ENCODE results near the gene APLF. TPM values are rescaled to one million over a fixed set of nuclear protein-coding genes. Genes with fewer than 3 reads are reported as not detected.
"Not testable (repeated sequence)": the region's sequence is repeated elsewhere in the genome, so short reads cannot be mapped to it uniquely, and the experiment has no call there.

Gene APLF
- total RNA-seq, 1 donor from 2014 or later: 7.9 TPM

DNA sequence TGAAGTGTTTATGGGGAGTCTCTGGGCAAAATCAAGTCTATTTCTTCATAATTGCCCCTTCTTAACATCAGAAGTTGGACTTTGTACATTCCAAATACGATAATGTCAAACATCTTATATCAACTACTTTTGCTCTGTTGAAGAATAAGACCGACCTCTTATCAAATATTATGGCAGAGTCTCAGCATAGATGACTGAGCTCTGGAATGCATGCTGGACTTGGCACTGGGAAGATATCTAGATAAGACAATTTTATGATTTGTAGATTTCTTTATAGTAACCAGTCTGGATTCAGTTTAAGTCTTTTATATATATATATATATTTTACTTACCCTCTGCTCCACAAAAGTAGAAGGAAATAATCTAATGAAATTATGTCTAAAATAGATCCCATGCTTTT lies 8.2 kb downstream of the APLF start:
- DNase-seq: no peak

DNA sequence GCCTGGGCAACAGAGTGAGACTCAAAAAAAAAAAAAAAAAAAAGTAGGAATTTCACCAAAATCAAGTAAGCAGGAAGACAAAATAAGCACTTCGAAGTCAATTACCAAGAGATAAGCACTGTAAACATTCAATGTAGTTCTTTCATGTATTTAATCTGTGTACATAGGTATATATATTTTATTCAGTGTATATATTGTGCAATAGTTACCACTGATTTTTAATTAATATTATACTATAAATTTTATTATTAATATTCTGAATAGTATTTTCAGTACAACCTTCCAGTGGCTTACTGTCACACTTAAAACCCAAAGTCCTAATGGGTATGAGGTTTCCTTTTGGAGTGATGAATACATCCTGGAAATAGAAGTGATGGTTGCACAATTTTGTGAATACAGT lies 9.1 kb downstream of the APLF start:
- DNase-seq: no peak

GRCh38 chr2:68478688-68479087 lies 11.3 kb downstream of the APLF start:
- DNase-seq: no peak

- no peak for DNase-seq
Measured at GRCh38 chr2:68482296-68482820, 15.0 kb downstream of the APLF start.

GRCh38 chr2:68483011-68483410 lies 15.6 kb downstream of the APLF start:
- no peak for DNase-seq

- peak; percentile 47 for DNase-seq
Measured at GRCh38 chr2:68487773-68488355, 20.5 kb downstream of the APLF start.

- not testable (repeated sequence) for DNase-seq
Measured at GRCh38 chr2:68488605-68489004, 21.2 kb downstream of the APLF start.

GRCh38 chr2:68489282-68489681 lies 21.9 kb downstream of the APLF start:
- DNase-seq: no peak

DNA sequence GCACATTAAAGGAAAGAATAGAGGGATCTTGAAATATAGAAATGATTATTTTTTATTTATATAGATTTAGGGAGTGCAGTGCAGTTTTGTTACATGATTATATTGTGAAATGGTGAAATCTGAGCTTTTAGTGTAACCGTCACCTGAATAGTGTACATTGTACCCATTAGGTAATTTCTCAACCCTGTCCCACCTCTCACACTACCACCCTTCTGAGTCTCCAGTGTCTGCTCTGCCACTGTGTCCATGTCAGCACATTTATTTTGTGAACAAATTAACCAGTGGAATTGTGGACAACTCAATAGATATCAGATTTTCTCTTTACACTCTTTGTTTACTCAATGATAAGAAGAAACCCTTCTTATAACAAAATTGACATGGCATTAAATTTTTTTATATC lies 24.2 kb downstream of the APLF start:
- DNase-seq: no peak

GRCh38 chr2:68499133-68499532 lies 31.7 kb downstream of the APLF start:
- no peak for DNase-seq

DNA sequence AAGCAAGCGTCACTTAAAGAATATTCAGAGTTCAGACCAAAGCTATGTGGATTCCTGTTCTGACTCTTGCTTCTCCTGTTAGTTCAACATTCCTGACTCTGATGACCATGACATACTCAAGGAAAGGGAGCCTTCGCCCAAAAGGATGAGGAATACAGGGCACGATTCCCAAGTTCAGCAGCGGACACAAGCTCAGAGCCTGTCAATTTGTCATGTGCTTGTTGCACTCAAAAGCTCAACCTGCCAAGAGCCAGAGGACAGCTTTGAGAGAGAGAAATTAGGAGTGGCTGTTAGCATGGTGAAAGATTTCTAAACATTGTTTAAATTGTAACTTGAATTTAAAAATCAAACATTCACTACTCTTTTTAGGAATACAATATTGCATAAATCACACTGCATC lies 33.3 kb downstream of the APLF start:
- DNase-seq: no peak

- DNase-seq: no peak
Measured at GRCh38 chr2:68501768-68502167, 34.4 kb downstream of the APLF start.

- no peak for DNase-seq
Measured at GRCh38 chr2:68505603-68506159, 38.3 kb downstream of the APLF start.

- no peak for DNase-seq
Measured at GRCh38 chr2:68506170-68506569, 38.8 kb downstream of the APLF start.

GRCh38 chr2:68512326-68512725 lies 44.9 kb downstream of the APLF start:
- no peak for DNase-seq

- no peak for DNase-seq
Measured at GRCh38 chr2:68512966-68513365, 45.6 kb downstream of the APLF start.

DNA sequence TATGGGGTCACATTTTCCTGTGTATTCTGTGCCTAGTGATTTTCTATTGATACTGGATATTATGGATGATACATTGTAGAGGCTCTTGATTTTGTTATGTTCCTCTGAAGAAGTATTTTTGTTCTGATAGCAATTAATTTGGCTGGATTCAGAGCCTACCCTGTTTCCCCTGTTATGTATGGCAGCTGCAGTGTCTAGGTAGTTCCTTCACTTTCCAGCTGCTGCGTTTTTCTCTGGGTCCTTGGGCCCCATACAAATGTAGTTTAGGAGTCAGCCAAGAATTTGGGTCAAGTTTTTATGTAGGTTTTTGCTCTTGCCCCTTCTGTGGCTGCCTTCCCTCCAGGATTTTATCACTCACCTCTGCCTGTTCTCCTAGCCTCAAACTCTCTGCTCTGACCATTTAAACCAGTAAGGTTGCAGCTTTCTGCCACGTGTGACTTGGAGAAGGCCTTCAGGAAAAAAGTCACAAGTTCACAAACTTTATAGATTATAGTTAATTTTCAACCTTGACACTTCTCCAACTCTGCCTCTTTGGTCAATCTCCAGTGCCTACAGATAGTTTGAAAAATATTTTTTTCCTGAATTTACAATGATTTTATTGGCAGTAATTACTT lies 47.0 kb downstream of the APLF start:
- DNase-seq: no peak

DNA sequence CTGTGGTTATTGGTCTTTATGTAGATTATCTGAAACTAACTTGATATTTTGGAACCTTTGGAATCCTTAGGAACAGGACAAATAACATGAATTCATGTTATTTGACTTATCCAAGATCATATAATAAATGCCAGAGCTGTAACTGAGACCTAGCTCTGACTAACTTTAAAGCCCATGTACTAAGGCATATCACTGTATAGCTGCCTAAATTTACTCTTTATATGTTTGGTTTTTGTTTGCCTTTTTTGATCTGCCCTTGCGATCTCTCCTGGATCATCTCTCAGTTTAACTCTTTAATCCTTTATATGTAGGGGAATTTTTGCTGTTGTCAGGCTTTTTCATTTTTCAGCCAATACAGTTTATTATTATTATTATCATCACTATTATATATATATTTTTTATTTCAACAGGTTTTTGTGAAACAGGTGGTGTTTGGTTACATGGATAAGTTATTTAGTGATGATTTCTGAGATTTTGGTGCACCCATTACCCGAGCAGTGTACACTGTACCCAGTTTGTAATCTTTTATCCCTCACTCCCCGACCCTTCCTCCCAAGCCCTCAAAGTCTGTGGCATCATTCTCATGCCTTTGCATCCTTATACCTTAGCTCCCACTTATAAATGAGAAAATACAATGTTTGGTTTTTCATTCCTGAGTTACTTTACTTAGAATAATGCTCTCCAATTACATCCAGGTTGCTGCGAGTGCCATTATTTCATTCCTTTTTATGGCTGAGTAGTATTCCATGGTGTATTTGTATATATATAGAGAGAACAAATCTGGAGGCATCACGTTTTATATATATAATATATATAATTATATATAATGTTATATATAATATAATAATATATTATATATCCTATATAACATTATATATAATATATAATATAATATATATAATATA lies 48.9 kb downstream of the APLF start:
- DNase-seq: peak; percentile 19

- no peak for DNase-seq
Measured at GRCh38 chr2:68519236-68519635, 51.9 kb downstream of the APLF start.

- no peak for DNase-seq
Measured at GRCh38 chr2:68521037-68521436, 53.7 kb downstream of the APLF start.

- DNase-seq: not testable (repeated sequence)
Measured at GRCh38 chr2:68526943-68527342, 59.6 kb downstream of the APLF start.

DNA sequence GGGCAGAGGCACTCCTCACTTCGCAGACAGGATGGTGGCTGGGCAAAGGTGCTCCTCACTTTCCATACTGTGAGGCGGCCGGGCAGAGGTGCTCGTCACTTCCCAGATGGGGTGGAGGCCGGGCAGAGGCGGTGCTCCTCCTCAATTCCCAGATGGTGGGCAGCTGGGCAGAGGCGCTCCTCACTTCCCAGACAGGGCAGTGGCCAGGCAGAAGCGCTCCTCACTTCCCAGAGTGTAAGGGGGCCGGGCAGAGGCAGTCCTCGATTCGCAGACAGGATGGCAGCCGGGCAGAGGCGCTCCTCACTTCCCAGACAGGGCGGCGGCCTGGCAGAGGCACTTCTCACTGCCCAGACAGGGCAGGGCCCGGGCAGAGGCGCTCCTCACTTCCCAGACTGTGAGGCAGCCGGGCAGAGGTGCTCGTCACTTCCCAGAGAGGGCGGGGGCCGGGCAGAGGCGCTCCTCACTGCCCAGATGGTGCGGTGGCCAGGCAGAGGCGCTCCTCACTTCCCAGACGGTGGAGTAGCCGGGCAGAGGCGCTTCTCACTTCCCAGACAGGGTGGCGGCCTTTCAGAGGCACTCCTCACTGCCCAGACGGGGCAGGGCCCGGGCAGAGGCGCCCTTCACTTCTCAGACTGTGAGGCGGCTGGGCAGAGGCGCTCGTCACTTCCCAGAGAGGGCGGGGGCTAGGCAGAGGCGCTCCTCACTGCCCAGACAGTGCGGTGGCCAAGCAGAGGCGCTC lies 60.1 kb downstream of the APLF start:
- not testable (repeated sequence) for DNase-seq

Data from tongue (tissue), 2 donors.